CD8-positive, alpha-beta memory T cell (primary cell): ENCODE results near the gene HPN. TPM values are rescaled to one million over a fixed set of nuclear protein-coding genes. Genes with fewer than 3 reads are reported as not detected.

Experiments
- CTCF ChIA-PET: fragments of 350-600 bp; sonication (Branson Sonifier 250); formaldehyde crosslinking; loops from one replicate; lab custom pipeline; 2021; ENCODE audit warnings: antibody characterized with exemption; lab: Charles Lee
- POLR2A ChIA-PET: fragments of 350-600 bp; sonication (Branson Sonifier 250); formaldehyde crosslinking; loops from one replicate; lab custom pipeline; 2021; ENCODE audit warnings: antibody characterized with exemption; lab: Charles Lee
- DNase-seq, 5 donors: peaks; one replicate each; pipeline versions ENCODE4 v3.0.0 to v3.0.0-alpha.2; 2020 to 2022; ENCODE audit warnings: mixed read lengths in 1 of 5
- H3K27ac ChIP-seq: one replicate; pipeline ENCODE4 v1.7.0; 2013; ENCODE audit warnings: low read depth, mild to moderate bottlenecking, low read length, moderate library complexity
- H3K27me3 ChIP-seq: 2 replicates; pipeline ENCODE4 v1.7.0; 2013; ENCODE audit warnings: low read length, mild to moderate bottlenecking; ENCODE audit not compliant: insufficient read depth, poor library complexity, severe bottlenecking
- H3K36me3 ChIP-seq: 2 replicates; pipeline ENCODE4 v1.7.0; 2013; ENCODE audit warnings: mild to moderate bottlenecking, low read length, moderate library complexity; ENCODE audit not compliant: insufficient read depth
- H3K4me1 ChIP-seq: 2 replicates; pipeline ENCODE4 v1.7.0; 2013; ENCODE audit warnings: mild to moderate bottlenecking, low read length, moderate library complexity; ENCODE audit not compliant: insufficient read depth
- H3K4me3 ChIP-seq: 2 replicates; pipeline ENCODE4 v1.7.0; 2013; ENCODE audit warnings: mild to moderate bottlenecking, low read length
- H3K9me3 ChIP-seq: 2 replicates; pipeline ENCODE4 v1.7.0; 2013; ENCODE audit warnings: mild to moderate bottlenecking, low read length
- H3K27ac Mint-ChIP-seq, 8 donors: one replicate each; pipeline ENCODE4 v1.8.0; 2020 to 2021; ENCODE audit warnings: mixed read lengths in 8 of 8, mild to moderate bottlenecking in 6 of 8, inconsistent platforms in 3 of 8, moderate library complexity in 3 of 8
- H3K27me3 Mint-ChIP-seq, 2 donors: one replicate each; pipeline ENCODE4 v1.8.0; 2020 to 2021; ENCODE audit warnings: mixed read lengths in 2 of 2, mild to moderate bottlenecking in 1 of 2, moderate library complexity in 1 of 2
- H3K36me3 Mint-ChIP-seq, 3 donors: one replicate each; pipeline ENCODE4 v1.8.0; 2020 to 2021; ENCODE audit warnings: mixed read lengths in 3 of 3, inconsistent platforms in 1 of 3, mild to moderate bottlenecking in 1 of 3
- H3K4me1 Mint-ChIP-seq, 3 donors: one replicate each; pipeline ENCODE4 v1.8.0; 2020 to 2021; ENCODE audit warnings: mixed read lengths in 3 of 3, inconsistent platforms in 1 of 3, mild to moderate bottlenecking in 1 of 3
- H3K4me3 Mint-ChIP-seq, 7 donors: one replicate each; pipeline ENCODE4 v1.8.0; 2020 to 2021; ENCODE audit warnings: mixed read lengths in 7 of 7, mild to moderate bottlenecking in 6 of 7, moderate library complexity in 4 of 7, inconsistent platforms in 2 of 7
- H3K9me3 Mint-ChIP-seq, 5 donors: one replicate each; pipeline ENCODE4 v1.8.0; 2020 to 2022; ENCODE audit warnings: mixed read lengths in 5 of 5, mild to moderate bottlenecking in 3 of 5, moderate library complexity in 2 of 5, inconsistent platforms in 1 of 5
- polyA plus RNA-seq: library from polyadenylated mRNA; unstranded; fragments of 300-500 nt; fragmentation: Illumina TruSeq; gene quantifications from one replicate; pipeline ENCODE4 v1.2.3, GENCODE V29; 2021
- total RNA-seq, 2 experiments: library from RNA; stranded (reverse); gene quantifications; one replicate each; pipeline ENCODE4 v1.2.3, GENCODE V29; 2021

The HPN gene
- total and polyA plus RNA-seq, 3 experiments from 2014 or later, result 0.53 TPM; not detected in 2

DNA sequence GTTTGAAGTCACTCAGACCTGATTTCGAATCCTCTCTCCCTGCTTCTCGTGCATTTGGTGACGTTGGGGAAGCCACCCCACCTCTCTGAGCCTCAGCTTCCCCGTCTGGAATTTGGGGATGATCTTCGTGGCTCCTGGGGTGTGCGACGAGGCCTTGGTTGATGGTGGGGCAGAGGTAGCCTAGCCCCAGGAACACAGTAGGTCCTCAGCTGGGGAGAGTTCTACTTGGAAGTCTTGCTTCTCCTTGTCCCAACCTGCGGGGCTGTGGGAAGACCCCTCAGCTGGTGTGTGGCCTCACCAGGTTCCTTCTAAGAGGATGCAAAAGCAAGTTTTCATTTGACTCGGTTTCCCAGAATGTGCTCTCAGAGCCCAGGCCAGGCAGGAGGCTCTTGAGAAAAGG lies 13.1 kb downstream of the HPN start:
- no peaks in the 10 kb centered on the region for H3K4me1 ChIP-seq
- ChIA-PET POLR2A (no interaction called here), CTCF (interaction anchor here (1.1 to 1.8 kb wide), 2 partner anchors 10 to 12 kb away, joined by 4 to 5 read pairs; no protein-coding TSS in a partner anchor)
- Mint-ChIP-seq H3K36me3 (no peaks in the 10 kb centered on the region), H3K4me3 (no peak overlapping the region), H3K27ac (no peak overlapping the region), H3K9me3 (no peaks in the 10 kb centered on the region), H3K27me3 (peaks cover 4 to 14% of the 10 kb centered on the region in 2 donors), H3K4me1 (peaks cover 0 to 4% (median 2%) of the 10 kb centered on the region in 3 donors)
- no peaks in the 10 kb centered on the region for H3K36me3 ChIP-seq
- no peaks in the 10 kb centered on the region for H3K27me3 ChIP-seq
- DNase-seq, result no peak
- no peak overlapping the region for H3K27ac ChIP-seq
- H3K9me3 ChIP-seq, result no peaks in the 10 kb centered on the region
- no peak overlapping the region for H3K4me3 ChIP-seq

DNA sequence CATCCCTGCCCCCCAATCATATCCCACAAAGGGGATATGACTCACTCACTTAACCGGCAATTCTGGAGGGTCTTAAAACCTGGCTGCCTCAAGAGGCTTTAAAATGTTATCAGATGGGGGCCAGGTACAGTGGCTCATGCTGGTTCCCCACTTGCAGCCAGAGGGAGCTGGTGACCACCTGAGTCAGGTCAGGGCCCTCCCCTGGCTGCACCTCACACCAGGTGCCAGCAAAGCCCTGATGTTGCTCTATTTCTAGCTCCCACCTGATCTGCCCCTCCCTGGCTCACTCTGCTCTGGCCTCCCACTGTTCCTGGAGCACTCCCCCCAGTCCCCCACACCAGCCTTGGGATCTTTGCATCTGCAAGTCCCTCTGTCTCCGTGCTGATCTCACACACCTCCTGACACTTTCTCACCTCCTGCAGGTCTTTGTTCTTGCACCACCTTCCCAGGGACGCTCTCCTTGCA lies 14.2 kb downstream of the HPN start:
- H3K4me1 Mint-ChIP-seq, result peaks cover 0 to 4% (median 2%) of the 10 kb centered on the region in 3 donors
- POLR2A ChIA-PET, result no interaction called here
- H3K27me3 Mint-ChIP-seq, result peaks cover 6 to 14% of the 10 kb centered on the region in 2 donors

DNA sequence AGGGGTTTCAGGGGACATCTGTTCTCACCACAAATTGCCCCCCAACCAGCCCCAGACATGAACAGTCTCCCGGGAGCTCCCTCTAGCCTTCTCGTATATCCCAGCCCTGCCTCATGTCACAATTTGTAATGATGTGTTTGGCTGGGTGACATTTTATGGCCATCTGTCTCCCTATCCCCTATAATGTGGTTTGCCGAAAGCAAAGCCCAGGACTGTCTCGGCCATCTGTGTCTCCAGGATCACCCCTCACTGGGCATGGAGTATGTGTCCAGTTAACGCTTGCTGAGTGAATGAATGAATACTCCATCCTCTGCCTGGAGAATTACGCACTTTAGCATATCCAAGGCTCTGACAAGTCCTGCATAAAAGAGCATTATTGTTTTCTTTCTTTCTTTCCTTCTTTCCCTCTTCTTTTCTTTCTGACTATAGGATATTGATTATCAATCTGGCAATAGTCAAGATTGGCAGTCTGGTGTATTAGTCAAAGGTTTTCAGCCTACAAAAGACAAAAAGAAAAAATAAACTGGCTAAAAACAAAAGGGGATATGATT lies 15.1 kb downstream of the HPN start:
- ChIA-PET CTCF (interaction anchor here (0.6 to 0.7 kb wide), 2 partner anchors 14 to 272 kb away, joined by 3 read pairs; no protein-coding TSS in a partner anchor), POLR2A (no interaction called here)
- Histone ChIP-seq H3K27ac (no peak overlapping the region), H3K36me3 (no peaks in the 10 kb centered on the region), H3K4me3 (no peak overlapping the region), H3K4me1 (no peaks in the 10 kb centered on the region), H3K9me3 (no peaks in the 10 kb centered on the region), H3K27me3 (no peaks in the 10 kb centered on the region)
- no peaks in the 10 kb centered on the region for H3K36me3 Mint-ChIP-seq
- H3K27ac Mint-ChIP-seq, result no peak overlapping the region
- H3K4me1 Mint-ChIP-seq, result peaks cover 0 to 4% (median 2%) of the 10 kb centered on the region in 3 donors
- peaks cover 6 to 14% of the 10 kb centered on the region in 2 donors for H3K27me3 Mint-ChIP-seq
- DNase-seq, result no peak
- no peaks in the 10 kb centered on the region for H3K9me3 Mint-ChIP-seq
- H3K4me3 Mint-ChIP-seq, result no peak overlapping the region

More for the DNA sequence above, 14.2 kb downstream of the HPN start:
- no peaks in the 10 kb centered on the region for H3K36me3 ChIP-seq
- no peaks in the 10 kb centered on the region for H3K27me3 ChIP-seq
- Mint-ChIP-seq H3K9me3 (no peaks in the 10 kb centered on the region), H3K36me3 (no peaks in the 10 kb centered on the region), H3K27ac (no peak overlapping the region), H3K4me3 (no peak overlapping the region)
- CTCF ChIA-PET, result interaction anchor here (0.6 to 1.1 kb wide), 2 partner anchors 15 to 273 kb away, joined by 3 to 4 read pairs; no protein-coding TSS in a partner anchor
- DNase-seq, result no peak
- no peaks in the 10 kb centered on the region for H3K4me1 ChIP-seq
- H3K9me3 ChIP-seq, result no peaks in the 10 kb centered on the region
- no peak overlapping the region for H3K27ac ChIP-seq
- no peak overlapping the region for H3K4me3 ChIP-seq

DNA sequence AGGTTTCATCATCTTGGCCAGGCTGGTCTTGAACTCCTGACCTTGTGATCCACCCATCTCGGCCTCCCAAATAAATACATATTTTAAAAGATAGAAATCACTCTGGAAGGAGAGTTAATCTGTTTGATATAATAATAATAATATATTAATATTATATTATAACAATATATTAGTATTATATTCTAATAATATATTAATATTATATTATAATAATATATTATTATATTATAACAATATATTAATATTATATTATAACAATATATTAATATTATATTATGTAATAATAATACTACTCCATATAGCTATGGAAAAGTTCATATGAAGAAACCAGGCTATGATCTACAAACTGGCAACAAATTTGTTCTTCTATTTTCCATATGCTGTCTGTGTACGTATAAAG lies 16.8 kb downstream of the HPN start:
- peaks cover 0 to 4% (median 2%) of the 10 kb centered on the region in 3 donors for H3K4me1 Mint-ChIP-seq
- DNase-seq, result no peak
- no peak overlapping the region for H3K27ac ChIP-seq
- H3K4me3 ChIP-seq, result no peak overlapping the region
- no peak overlapping the region for H3K27ac Mint-ChIP-seq
- no peaks in the 10 kb centered on the region for H3K9me3 Mint-ChIP-seq
- peaks cover 7 to 10% of the 10 kb centered on the region in 2 donors for H3K27me3 Mint-ChIP-seq
- no peak overlapping the region for H3K4me3 Mint-ChIP-seq
- POLR2A ChIA-PET, result interaction anchor here (0.7 to 0.9 kb wide), 2 partner anchors 12 to 17 kb away, joined by 3 read pairs; no protein-coding TSS in a partner anchor
- H3K36me3 ChIP-seq, result no peaks in the 10 kb centered on the region
- CTCF ChIA-PET, result interaction anchor here (1.7 kb wide), 1 partner anchor 14 kb away, joined by 6 read pairs; no protein-coding TSS in a partner anchor
- H3K27me3 ChIP-seq, result no peaks in the 10 kb centered on the region
- no peaks in the 10 kb centered on the region for H3K9me3 ChIP-seq
- H3K36me3 Mint-ChIP-seq, result no peaks in the 10 kb centered on the region
- no peaks in the 10 kb centered on the region for H3K4me1 ChIP-seq

DNA sequence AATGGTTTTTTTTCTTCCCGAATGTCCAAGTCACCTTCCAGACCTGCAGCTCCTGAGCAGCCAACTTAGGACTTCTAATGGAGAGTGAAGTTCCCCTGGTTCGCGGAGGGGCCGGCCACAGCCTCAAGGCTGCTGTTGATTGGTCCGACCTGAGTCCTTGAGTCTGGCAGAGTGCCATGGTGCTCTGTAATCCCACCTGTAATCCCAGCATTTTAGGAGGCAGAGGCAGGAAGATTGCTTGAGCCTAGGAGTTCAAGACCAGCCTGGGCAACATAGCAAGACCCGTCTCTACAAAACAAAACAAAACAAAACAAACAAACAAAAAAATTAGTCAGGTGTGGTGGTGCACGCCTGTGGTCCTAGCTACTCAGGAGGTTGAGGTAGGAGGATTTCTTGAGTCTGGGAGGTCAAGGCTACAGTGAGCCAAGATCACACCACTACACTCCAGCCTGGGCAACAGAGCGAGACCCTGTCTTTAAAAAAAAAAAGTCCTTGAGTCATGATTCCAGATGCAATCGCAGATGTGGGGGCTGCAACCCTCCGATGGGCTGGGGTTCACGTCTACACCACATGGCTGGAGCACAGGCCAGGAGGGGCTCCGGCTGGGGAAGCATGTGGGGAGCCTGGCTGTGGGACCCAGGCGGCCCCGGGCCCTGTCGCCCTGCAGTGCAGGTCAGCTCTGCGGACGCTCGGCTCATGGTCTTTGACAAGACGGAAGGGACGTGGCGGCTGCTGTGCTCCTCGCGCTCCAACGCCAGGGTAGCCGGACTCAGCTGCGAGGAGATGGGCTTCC lies 17.7 kb downstream of the HPN start:
- CTCF ChIA-PET, result interaction anchor here (1.7 kb wide), 1 partner anchor 15 kb away, joined by 6 read pairs; no protein-coding TSS in a partner anchor
- Mint-ChIP-seq H3K27me3 (peaks cover 7 to 10% of the 10 kb centered on the region in 2 donors), H3K9me3 (no peaks in the 10 kb centered on the region), H3K36me3 (no peaks in the 10 kb centered on the region), H3K4me3 (no peak overlapping the region), H3K27ac (peak overlapping the region in 1 of 8 donors; percentile 74), H3K4me1 (peaks cover 0 to 4% (median 2%) of the 10 kb centered on the region in 3 donors)
- no peaks in the 10 kb centered on the region for H3K36me3 ChIP-seq
- no peaks in the 10 kb centered on the region for H3K9me3 ChIP-seq
- POLR2A ChIA-PET, result no interaction called here
- DNase-seq, result no peak
- H3K27ac ChIP-seq, result no peak overlapping the region
- no peaks in the 10 kb centered on the region for H3K27me3 ChIP-seq
- H3K4me1 ChIP-seq, result no peaks in the 10 kb centered on the region
- H3K4me3 ChIP-seq, result no peak overlapping the region

DNA sequence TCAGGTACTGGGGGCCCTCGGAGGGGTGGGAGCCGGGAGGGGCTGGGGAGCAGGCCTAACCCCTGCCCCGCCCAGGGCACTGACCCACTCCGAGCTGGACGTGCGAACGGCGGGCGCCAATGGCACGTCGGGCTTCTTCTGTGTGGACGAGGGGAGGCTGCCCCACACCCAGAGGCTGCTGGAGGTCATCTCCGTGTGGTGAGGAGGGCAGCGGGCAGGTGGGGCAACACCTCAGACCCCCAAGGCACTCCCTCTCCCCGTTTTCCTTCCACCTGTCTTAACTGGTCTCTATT lies 18.2 kb downstream of the HPN start:
- H3K4me1 Mint-ChIP-seq, result peaks cover 0 to 4% (median 2%) of the 10 kb centered on the region in 3 donors
- H3K27ac Mint-ChIP-seq, result no peak overlapping the region
- H3K9me3 ChIP-seq, result no peaks in the 10 kb centered on the region
- H3K27ac ChIP-seq, result no peak overlapping the region
- ChIA-PET CTCF (no interaction called here), POLR2A (interaction anchor here (0.6 kb wide), 1 partner anchor 135 kb away, joined by 5 read pairs; no protein-coding TSS in a partner anchor)
- DNase-seq, result no peak
- H3K36me3 ChIP-seq, result no peaks in the 10 kb centered on the region
- H3K9me3 Mint-ChIP-seq, result no peaks in the 10 kb centered on the region
- H3K27me3 ChIP-seq, result no peaks in the 10 kb centered on the region
- H3K4me3 Mint-ChIP-seq, result no peak overlapping the region
- H3K4me3 ChIP-seq, result no peak overlapping the region
- no peaks in the 10 kb centered on the region for H3K36me3 Mint-ChIP-seq
- H3K4me1 ChIP-seq, result no peaks in the 10 kb centered on the region
- peaks cover 5 to 10% of the 10 kb centered on the region in 2 donors for H3K27me3 Mint-ChIP-seq

DNA sequence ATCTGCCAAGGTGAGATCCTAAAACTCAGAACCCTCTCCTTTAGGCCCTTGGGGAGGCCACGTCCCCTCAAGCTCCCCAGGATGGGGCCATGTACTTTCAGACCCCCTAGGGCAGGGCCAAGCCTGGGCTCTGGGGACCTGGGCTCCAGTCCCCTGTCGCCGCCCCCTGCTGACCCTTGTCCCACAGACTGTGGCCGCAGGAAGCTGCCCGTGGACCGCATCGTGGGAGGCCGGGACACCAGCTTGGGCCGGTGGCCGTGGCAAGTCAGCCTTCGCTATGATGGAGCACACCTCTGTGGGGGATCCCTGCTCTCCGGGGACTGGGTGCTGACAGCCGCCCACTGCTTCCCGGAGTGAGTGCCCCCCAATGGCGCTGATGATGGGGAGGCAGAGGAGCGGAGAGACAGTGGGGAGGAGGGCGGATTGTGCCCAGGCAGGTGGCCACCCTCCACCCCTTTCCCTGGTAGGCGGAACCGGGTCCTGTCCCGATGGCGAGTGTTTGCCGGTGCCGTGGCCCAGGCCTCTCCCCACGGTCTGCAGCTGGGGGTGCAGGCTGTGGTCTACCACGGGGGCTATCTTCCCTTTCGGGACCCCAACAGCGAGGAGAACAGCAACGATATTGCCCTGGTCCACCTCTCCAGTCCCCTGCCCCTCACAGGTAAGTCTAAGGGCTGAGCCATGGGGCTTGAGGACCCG lies 18.8 kb downstream of the HPN start:
- no peaks in the 10 kb centered on the region for H3K9me3 Mint-ChIP-seq
- H3K27me3 ChIP-seq, result no peaks in the 10 kb centered on the region
- H3K4me1 Mint-ChIP-seq, result peaks cover 0 to 4% (median 2%) of the 10 kb centered on the region in 3 donors
- H3K36me3 Mint-ChIP-seq, result no peaks in the 10 kb centered on the region
- peaks cover 3 to 10% of the 10 kb centered on the region in 2 donors for H3K27me3 Mint-ChIP-seq
- H3K4me3 Mint-ChIP-seq, result no peak overlapping the region
- no peaks in the 10 kb centered on the region for H3K36me3 ChIP-seq
- CTCF ChIA-PET, result no interaction called here
- no peaks in the 10 kb centered on the region for H3K9me3 ChIP-seq
- H3K27ac ChIP-seq, result no peak overlapping the region
- no peak for DNase-seq
- POLR2A ChIA-PET, result interaction anchor here (0.6 kb wide), 1 partner anchor 135 kb away, joined by 5 read pairs; no protein-coding TSS in a partner anchor
- no peaks in the 10 kb centered on the region for H3K4me1 ChIP-seq
- no peak overlapping the region for H3K27ac Mint-ChIP-seq
- H3K4me3 ChIP-seq, result no peak overlapping the region
